GM21576 (cell line): ENCODE data around the gene SMAD7.

Experiments
- ATAC-seq: cut with Tn5 transposase; IDR thresholded peaks from one replicate; pipeline ENCODE4 v1.9.1; 2021; ENCODE audit warnings: mild to moderate bottlenecking, moderate library complexity; ENCODE audit not compliant: unreplicated experiment

The SMAD7 gene

GRCh38 chr18:48947560-48947959 is 3.2 kb downstream of the SMAD7 start:
- no peak for ATAC-seq

GRCh38 chr18:48947092-48947491 is 3.7 kb downstream of the SMAD7 start:
- no peak for ATAC-seq

GRCh38 chr18:48946329-48946835 is 4.4 kb downstream of the SMAD7 start:
- ATAC-seq = no peak

DNA sequence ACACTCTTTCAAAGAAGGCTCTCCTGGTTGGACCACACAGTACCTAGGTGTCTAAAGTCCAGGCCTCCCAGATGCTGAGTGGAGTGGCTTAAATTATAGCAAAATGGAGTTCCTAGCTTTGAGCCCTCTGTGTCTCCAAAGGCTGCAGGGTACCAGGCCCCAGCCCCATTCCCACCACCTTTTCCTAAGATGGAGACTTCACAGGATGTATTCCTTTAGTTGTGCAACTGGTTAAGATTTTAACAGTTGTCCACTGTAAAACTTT is 4.9 kb downstream of the SMAD7 start:
- ATAC-seq = no peak

- ATAC-seq = no peak
Observed at GRCh38 chr18:48944634-48945033, 6.1 kb downstream of the SMAD7 start.

DNA sequence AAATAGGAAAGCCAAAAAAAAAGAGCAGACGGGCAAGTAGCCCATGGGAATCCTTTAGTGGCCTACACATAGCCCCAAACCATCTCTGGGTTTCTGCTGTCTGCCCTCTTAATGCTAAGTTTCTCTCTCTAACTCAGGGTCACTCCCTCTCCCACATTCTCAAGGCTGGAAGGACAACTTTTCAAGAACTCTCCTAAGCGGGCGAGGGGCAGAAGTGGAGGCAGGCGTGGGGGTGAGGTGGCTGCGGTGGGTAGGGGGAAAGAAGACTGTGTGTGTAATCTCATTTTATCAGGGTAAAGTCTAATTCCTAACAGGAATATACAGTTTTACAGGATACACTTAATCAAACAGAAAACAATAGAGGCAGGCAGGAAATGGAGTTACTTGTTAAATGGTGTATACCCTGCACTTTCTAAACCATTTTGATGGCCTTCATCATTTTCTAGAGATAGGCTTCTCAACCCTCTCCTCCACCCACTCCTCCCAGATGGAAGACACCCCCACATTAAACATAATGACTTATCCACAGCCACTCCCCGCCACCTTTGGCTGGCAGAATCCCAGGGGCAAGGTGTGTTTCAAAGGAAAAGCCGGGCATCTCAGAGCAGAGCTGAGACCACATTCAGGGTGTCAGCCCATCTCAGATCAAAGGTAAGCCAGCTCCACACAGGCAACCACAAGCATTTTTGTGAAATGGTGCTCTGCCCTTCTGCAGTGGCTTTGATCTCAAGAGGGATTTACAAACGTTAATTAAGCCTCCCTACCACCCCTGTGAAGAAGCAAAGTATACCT is 6.8 kb downstream of the SMAD7 start:
- no peak for ATAC-seq

GRCh38 chr18:48943333-48943732 is 7.4 kb downstream of the SMAD7 start:
- ATAC-seq = no peak

GRCh38 chr18:48942554-48943261 is 8.1 kb downstream of the SMAD7 start:
- ATAC-seq = no peak

- no peak for ATAC-seq
Observed at GRCh38 chr18:48942086-48942485, 8.7 kb downstream of the SMAD7 start.

- no peak for ATAC-seq
Observed at GRCh38 chr18:48941672-48942071, 9.1 kb downstream of the SMAD7 start.

DNA sequence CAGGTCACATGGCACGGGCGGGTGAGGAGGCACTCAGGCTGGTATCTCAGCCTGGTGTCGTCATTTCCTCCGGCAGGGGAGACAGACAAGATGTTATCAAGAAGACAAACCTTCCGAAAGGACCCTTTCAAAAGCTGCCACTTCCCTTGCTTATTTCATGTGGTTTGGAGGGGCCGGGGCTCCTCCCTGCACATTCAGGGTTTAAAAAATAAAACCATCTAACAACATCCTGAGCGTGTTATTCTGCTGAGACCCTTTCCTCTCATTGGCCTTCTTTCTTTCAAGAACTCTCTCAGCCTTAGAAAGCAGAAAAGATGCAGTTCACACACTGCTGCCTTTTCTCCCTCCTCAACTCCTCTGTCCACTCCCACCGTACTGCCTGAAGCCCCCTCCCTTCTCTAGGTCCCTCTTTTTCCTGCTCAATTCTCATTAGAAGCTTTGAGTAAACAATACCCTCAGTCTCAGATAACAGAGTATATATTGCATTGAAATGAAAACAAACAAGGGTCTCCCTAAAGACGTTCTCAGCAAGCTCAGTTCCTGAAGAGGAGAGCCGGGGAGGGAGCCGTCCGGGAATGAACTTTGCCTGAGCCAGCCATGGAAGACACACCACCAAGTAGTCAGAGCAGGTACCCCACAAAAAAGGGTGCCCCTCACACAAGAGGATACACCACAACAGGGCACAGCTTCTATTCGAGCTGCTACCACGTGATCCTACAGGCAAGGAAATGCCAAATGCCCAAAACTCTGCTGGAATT is 9.7 kb downstream of the SMAD7 start:
- peak; percentile 66 for ATAC-seq

- ATAC-seq = no peak
Observed at GRCh38 chr18:48939205-48940097, 11.3 kb downstream of the SMAD7 start.

GRCh38 chr18:48938827-48939204 is 11.9 kb downstream of the SMAD7 start:
- ATAC-seq = no peak

DNA sequence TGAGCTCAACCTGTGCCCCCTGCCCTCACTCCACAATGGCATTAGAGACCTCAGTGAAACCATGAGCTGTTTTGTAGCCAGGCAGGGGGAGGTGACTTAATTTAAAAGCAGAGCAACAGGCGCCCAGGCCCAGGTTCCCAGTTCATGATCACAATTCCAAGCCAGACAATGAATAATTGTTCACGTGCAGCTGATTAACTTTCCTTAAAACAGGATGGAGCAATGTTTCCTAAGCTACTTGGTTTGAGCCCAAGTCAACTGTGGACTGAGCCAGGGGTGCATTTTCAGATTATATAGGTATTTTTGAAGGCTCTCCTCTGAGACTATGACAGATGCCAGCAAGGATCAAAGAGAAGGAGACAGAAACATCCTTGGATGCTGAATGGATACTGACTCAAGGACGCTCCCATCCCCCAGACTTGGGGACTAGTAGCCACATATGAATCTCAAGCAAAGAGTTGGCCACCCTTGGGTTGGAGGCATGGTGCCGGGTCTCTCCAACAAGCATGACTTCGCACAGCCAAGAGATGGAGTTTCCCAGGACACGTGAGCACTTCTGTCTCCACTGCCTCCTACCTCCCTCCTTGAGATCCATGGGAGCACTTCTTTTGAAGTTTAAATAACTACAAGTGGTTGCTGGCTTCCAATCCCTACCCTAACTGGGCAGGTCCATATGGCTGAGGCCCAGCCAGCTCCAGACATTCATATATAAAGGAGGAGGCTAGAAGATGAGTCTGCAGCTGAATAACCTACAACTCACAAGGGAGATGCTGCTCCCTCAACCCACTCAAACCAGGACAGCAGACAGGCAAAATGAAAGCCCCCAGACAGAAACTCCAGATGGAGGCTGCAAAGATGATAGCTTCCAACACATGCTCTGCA is 12.7 kb downstream of the SMAD7 start:
- ATAC-seq = no peak

- ATAC-seq = no peak
Observed at GRCh38 chr18:48935433-48935774, 15.4 kb downstream of the SMAD7 start.

- ATAC-seq = peak; percentile 57
Observed at GRCh38 chr18:48934723-48935432, 15.9 kb downstream of the SMAD7 start.

DNA sequence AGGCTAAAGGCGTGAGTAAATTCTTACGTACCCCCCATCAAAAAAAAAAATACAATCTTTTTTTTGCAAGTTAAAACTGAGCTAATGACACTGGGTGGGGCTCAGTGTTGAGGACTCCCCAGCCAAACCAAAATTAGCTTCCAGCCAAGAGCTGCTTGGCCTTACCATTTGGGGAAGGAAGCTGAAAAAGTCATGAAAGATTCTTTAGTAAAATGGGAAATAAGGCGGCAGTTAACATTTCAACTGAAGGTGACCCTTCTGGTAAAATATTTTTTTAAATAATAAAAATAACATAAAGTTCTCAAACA is 16.4 kb downstream of the SMAD7 start:
- no peak for ATAC-seq

GRCh38 chr18:48933578-48934414 is 17.0 kb downstream of the SMAD7 start:
- ATAC-seq = no peak
